ENCODE data around the gene ADGRG2.

GRCh38 chrX:18966624-18967023 lies 155.6 kb downstream of the ADGRG2 start:
- no peak for TF ChIP-seq CTCF (IDR thresholded peaks at IDR 0.05)
- TF ChIP-seq POLR2AphosphoS5 (IDR thresholded peaks at IDR 0.05), result no peak
- no peak for TF ChIP-seq POLR2A (IDR thresholded peaks at IDR 0.05)

Measured in breast epithelium (tissue), 3 donors.